Uterus (tissue), 4 donors: ENCODE results near the gene CNTN1. TPM values are rescaled to one million over a fixed set of nuclear protein-coding genes. Genes with fewer than 3 reads are reported as not detected.

Experiments used
- DNase-seq, 2 donors: peaks; one replicate each; pipeline ENCODE4 v3.0.0-alpha.2; 2019 to 2020
- H3K27ac ChIP-seq, 2 donors: fragments of 200-600 bp; sonication (generic); 1 replicate in 1 of 2; 2 replicates in 1 of 2; pipeline ENCODE4 v1.5.1; 2016 to 2018
- H3K27me3 ChIP-seq, 2 donors: fragments of 200-600 bp; sonication (generic); one replicate each; pipeline ENCODE4 v1.5.1; 2018 to 2019; ENCODE audit warnings: control low read depth in 1 of 2
- H3K36me3 ChIP-seq, 2 donors: fragments of 200-600 bp; sonication (generic); one replicate each; pipeline ENCODE4 v1.5.1; 2019; ENCODE audit warnings: control low read depth in 1 of 2
- H3K4me1 ChIP-seq, 2 donors: fragments of 200-600 bp; sonication (generic); one replicate each; pipeline ENCODE4 v1.5.1; 2018 to 2019; ENCODE audit warnings: control low read depth in 1 of 2
- H3K4me3 ChIP-seq, 2 donors: fragments of 200-600 bp; sonication (generic); 1 replicate in 1 of 2; 2 replicates in 1 of 2; pipeline ENCODE4 v1.5.1; 2018 to 2019; ENCODE audit warnings: mild to moderate bottlenecking in 1 of 2
- H3K9me3 ChIP-seq, 2 donors: fragments of 200-600 bp; sonication (generic); one replicate each; pipeline ENCODE4 v1.5.1; 2019; ENCODE audit warnings: control low read depth in 1 of 2
- POLR2A ChIP-seq, 2 donors: fragments of 450-650 bp; IDR thresholded peaks; one replicate each; pipeline ENCODE4 v1.6.1; 2016; ENCODE audit warnings: antibody characterized with exemption in 2 of 2, mild to moderate bottlenecking in 1 of 2, moderate library complexity in 1 of 2
- intact Hi-C: fragments of 100-400 bp; cut with DNase I; formaldehyde crosslinking; loops from one replicate; pipeline ENCODE4 v1.15.1; 2023; ENCODE audit warnings: low total_unique reads
- total RNA-seq, 4 donors: library from RNA; depleted of rRNA in 3 of 4; stranded (reverse); fragments of >200 nt in 3 of 4; gene quantifications; one replicate each; pipeline versions ENCODE4 v1.1.0 to v1.2.4, GENCODE V29; 2014 to 2023
- TF ChIP-seq, protein P1 (sequence below), 4 experiments: fragments of 200-600 bp in 2 of 4; fragments of 450-650 bp in 2 of 4; sonication (generic) in 2 of 4; IDR thresholded peaks; one replicate each; pipeline ENCODE4 v1.5.1; 2016 to 2019; ENCODE audit warnings: antibody characterized with exemption in 4 of 4, mild to moderate bottlenecking in 2 of 4, moderate library complexity in 1 of 4
- donor health status: DM: yes; HTN: yes; CAD: no.

Gene CNTN1
- total RNA-seq, 4 donors from 2014 or later = 1.5 to 124 (median 11.0) TPM

DNA sequence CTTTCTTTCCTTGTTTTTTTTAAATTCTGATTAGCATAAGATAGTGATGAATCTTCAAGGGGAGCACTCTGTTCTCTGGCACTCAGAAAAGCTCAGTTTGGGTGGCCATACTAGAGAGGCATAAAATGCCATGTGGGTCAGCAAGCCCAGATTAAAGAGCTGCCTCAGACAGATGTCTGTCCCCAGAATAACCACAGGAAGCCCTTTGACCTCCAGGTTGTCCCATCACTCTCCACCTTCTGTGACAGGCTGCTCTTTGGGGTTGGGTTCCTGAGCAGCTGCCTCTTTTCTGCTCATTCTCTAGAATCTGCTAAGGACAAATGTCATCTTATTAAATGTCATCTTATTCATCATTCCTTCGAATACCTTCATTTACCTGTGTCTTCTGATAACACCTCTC lies 399.9 kb downstream of the CNTN1 start:
- Histone ChIP-seq H3K4me3 (no peak overlapping the region), H3K27ac (no peak overlapping the region), H3K9me3 (no peaks in the 10 kb centered on the region), H3K36me3 (no peaks in the 10 kb centered on the region), H3K27me3 (no peaks in the 10 kb centered on the region), H3K4me1 (no peaks in the 10 kb centered on the region)
- intact Hi-C loops = no loop called here
- no peak for TF ChIP-seq POLR2A (IDR thresholded peaks at IDR 0.05)
- TF ChIP-seq, protein P1, sequence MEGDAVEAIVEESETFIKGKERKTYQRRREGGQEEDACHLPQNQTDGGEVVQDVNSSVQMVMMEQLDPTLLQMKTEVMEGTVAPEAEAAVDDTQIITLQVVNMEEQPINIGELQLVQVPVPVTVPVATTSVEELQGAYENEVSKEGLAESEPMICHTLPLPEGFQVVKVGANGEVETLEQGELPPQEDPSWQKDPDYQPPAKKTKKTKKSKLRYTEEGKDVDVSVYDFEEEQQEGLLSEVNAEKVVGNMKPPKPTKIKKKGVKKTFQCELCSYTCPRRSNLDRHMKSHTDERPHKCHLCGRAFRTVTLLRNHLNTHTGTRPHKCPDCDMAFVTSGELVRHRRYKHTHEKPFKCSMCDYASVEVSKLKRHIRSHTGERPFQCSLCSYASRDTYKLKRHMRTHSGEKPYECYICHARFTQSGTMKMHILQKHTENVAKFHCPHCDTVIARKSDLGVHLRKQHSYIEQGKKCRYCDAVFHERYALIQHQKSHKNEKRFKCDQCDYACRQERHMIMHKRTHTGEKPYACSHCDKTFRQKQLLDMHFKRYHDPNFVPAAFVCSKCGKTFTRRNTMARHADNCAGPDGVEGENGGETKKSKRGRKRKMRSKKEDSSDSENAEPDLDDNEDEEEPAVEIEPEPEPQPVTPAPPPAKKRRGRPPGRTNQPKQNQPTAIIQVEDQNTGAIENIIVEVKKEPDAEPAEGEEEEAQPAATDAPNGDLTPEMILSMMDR (IDR thresholded peaks at IDR 0.05) = no peak
- no peak for DNase-seq

DNA sequence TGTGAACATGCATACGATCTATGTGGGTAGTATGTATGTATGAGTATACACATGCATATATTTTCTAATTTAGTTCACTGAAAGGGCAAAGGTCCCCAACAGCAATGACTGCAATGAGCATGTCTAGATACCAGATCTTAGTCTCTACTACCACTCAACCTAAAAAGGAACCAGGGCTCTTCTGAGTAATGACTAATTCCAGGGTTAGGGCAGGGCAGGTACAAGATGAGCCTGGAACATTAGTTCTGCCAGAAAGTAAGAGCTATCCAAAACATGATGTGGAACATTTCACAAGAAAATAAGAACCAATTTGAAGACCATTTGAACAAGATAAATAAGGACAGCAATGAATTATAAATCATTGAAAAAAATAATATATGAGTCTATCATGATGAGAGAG lies 404.6 kb downstream of the CNTN1 start:
- no peak for DNase-seq
- intact Hi-C loops = no loop called here
- Histone ChIP-seq H3K9me3 (no peaks in the 10 kb centered on the region), H3K27me3 (no peaks in the 10 kb centered on the region), H3K4me3 (no peak overlapping the region), H3K27ac (no peak overlapping the region), H3K36me3 (no peaks in the 10 kb centered on the region), H3K4me1 (no peaks in the 10 kb centered on the region)
- no peak for TF ChIP-seq POLR2A (IDR thresholded peaks at IDR 0.05)
- TF ChIP-seq, protein P1 (IDR thresholded peaks at IDR 0.05) = no peak

DNA sequence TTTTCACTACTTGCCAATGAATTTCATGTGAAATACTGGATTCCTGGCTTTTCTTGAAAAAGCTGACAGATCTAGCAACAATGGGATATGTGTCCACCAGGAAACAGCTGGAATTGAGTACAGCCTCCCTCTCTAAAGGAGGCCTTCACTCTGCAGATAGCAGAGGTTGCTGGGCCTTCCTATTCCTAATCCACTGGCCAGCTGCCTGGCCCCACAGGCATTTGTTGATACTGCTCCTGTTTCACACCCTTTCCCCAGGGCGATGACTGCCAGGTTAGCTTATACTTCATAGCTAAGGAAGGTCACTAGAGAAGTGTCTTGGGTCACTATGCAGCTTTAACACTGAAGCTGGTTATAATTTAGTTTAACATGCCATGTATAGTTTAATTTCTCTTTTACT lies 408.3 kb downstream of the CNTN1 start:
- H3K27ac ChIP-seq = no peak overlapping the region
- H3K27me3 ChIP-seq = no peaks in the 10 kb centered on the region
- H3K36me3 ChIP-seq = no peaks in the 10 kb centered on the region
- DNase-seq = no peak
- TF ChIP-seq, protein P1 (IDR thresholded peaks at IDR 0.05) = no peak
- no peak for TF ChIP-seq POLR2A (IDR thresholded peaks at IDR 0.05)
- H3K4me1 ChIP-seq = no peaks in the 10 kb centered on the region
- H3K9me3 ChIP-seq = no peaks in the 10 kb centered on the region
- intact Hi-C loops = no loop called here
- H3K4me3 ChIP-seq = no peak overlapping the region

DNA sequence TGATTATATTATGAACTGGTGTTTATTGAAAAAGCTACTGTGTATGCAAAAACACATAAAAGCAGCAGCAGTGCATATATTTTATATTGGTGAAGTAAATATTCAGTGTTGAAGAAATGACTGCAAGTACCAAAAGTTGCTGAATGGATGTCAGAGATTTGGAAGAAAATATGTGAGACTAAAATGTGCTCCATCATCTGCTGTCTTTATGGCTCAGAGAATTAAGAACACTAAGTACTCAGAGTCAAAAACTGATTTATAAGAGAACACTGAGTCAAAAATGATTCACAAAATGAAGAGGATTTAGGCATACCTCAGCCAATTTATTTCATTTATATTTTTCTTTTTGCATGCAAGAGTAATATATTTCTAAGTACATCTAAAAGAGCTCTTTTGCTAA lies 409.6 kb downstream of the CNTN1 start:
- H3K27ac ChIP-seq = no peak overlapping the region
- intact Hi-C loops = no loop called here
- DNase-seq = no peak
- no peaks in the 10 kb centered on the region for H3K36me3 ChIP-seq
- H3K4me1 ChIP-seq = no peaks in the 10 kb centered on the region
- H3K27me3 ChIP-seq = no peaks in the 10 kb centered on the region
- TF ChIP-seq, protein P1 (IDR thresholded peaks at IDR 0.05) = no peak
- no peak for TF ChIP-seq POLR2A (IDR thresholded peaks at IDR 0.05)
- no peak overlapping the region for H3K4me3 ChIP-seq
- H3K9me3 ChIP-seq = no peaks in the 10 kb centered on the region

DNA sequence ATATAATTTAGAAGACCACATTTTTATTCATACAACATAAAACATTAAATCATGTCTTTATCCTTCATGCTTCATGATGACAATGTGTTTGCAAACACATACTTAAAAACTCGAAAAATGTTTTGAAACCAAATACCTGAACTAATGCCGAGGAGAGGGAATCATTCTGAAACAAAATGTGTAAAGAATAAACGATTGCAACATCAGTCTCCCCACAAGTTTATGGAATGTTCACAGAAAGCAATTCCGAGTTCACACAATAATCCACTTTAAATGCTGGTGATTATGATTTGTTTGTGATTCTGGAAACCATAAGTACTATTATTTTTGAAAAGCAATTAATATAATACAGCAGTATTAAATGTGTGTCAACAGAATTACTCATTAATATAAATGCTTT lies 411.4 kb downstream of the CNTN1 start:
- Histone ChIP-seq H3K27me3 (no peaks in the 10 kb centered on the region), H3K27ac (no peak overlapping the region), H3K9me3 (no peaks in the 10 kb centered on the region), H3K36me3 (no peaks in the 10 kb centered on the region), H3K4me3 (no peak overlapping the region), H3K4me1 (no peaks in the 10 kb centered on the region)
- DNase-seq = no peak
- TF ChIP-seq, protein P1 (IDR thresholded peaks at IDR 0.05) = no peak
- no peak for TF ChIP-seq POLR2A (IDR thresholded peaks at IDR 0.05)
- intact Hi-C loops = no loop called here
